ENCODE data around the gene MRPL51. TPM values are rescaled to one million over a fixed set of nuclear protein-coding genes. Genes with fewer than 3 reads are reported as not detected.
A peak's percentile ranks its signal among the peaks of the same experiment; 100 is the strongest.

Gene MRPL51
- total and polyA plus RNA-seq, 2 donors (not counting 1 experiment from before 2014, with no cell fraction given) = 18.6 to 72.6 TPM

DNA sequence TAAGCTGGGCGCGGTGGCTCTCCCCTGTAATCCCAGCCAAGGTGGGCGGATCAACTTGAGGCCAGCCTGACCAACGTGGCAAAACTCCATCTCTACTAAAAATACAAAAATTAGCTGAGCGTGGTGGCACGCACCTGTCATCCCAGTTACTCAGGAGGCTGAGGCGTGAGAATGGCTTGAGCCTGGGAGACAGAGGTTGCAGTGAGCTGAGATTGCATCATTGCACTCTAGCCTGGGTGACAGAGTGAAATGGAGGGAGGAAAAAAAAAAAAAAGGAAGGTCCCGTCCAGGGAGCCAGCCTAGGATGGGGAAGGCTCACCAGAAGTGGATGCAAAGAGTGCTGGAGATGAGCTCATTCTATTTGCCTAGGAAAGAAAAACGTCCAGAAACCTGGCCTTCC lies 50.2 kb downstream of the MRPL51 start:
- Histone ChIP-seq H3K27ac (ENCODE audit: low read length in 2 of 2) (peak overlapping the region; percentile 62 to 78), H2AFZ (ENCODE audit: insufficient read depth, low read depth, low read length, poor library complexity, severe bottlenecking) (peak overlapping the region; percentile 11), H3K4me1 (ENCODE audit: control insufficient read depth in 2 of 2, insufficient read depth in 2 of 2, low read length in 2 of 2) (peaks cover 44 to 52% of the 10 kb centered on the region in 2 donors), H3K9ac (ENCODE audit: low read length) (no peak overlapping the region), H3K4me3 (ENCODE audit: control extremely low read depth in 1 of 5, extremely low read depth in 1 of 5, insufficient read depth in 1 of 5, low read depth in 2 of 5, low read length in 4 of 5) (no peak overlapping the region), H3K9me3 (ENCODE audit: control extremely low read depth in 1 of 3, control insufficient read depth in 2 of 3, insufficient read depth in 1 of 3, low read length in 2 of 3) (no peaks in the 10 kb centered on the region), H4K20me1 (ENCODE audit: control insufficient read depth, insufficient read depth, low read length, poor library complexity, severe bottlenecking) (no peaks in the 10 kb centered on the region), H3K79me2 (ENCODE audit: control insufficient read depth, insufficient read depth, low read length) (peaks cover 23% of the 10 kb centered on the region), H3K4me2 (replicated peaks; ENCODE audit: low read depth, low read length, poor library complexity, severe bottlenecking) (peak overlapping the region; percentile 73), H3K27me3 (replicated peaks in 1 of 4; ENCODE audit: control extremely low read depth in 1 of 4, control insufficient read depth in 3 of 4, insufficient read depth in 4 of 4, low read length in 3 of 4) (no peaks in the 10 kb centered on the region), H3K36me3 (replicated peaks in 1 of 2; ENCODE audit: control extremely low read depth in 1 of 2, control insufficient read depth in 1 of 2, extremely low read depth in 1 of 2, insufficient read depth in 2 of 2, low read length in 1 of 2) (peaks cover 0 to 3% of the 10 kb centered on the region in 2 experiments)
- 70% methylated on average over 7 of the region's 9 CpGs for WGBS (ENCODE audit: insufficient coverage)
- peak overlapping the region; percentile 92 for H3K4me3 Mint-ChIP-seq
- intact Hi-C loops (cut with micrococcal nuclease) = loop anchor here (1.0 kb wide), 1 partner anchor 16 kb away; no protein-coding TSS in a partner anchor
- H3K27ac Mint-ChIP-seq = peak overlapping the region; percentile 92
- no peaks in the 10 kb centered on the region for H3K9me3 Mint-ChIP-seq (ENCODE audit: insufficient read depth)
- ATAC-seq (ENCODE audit: low read depth) (no peak), DNase-seq (no peak)
- H3K27me3 Mint-ChIP-seq = no peaks in the 10 kb centered on the region
- TF ChIP-seq, protein P1, sequence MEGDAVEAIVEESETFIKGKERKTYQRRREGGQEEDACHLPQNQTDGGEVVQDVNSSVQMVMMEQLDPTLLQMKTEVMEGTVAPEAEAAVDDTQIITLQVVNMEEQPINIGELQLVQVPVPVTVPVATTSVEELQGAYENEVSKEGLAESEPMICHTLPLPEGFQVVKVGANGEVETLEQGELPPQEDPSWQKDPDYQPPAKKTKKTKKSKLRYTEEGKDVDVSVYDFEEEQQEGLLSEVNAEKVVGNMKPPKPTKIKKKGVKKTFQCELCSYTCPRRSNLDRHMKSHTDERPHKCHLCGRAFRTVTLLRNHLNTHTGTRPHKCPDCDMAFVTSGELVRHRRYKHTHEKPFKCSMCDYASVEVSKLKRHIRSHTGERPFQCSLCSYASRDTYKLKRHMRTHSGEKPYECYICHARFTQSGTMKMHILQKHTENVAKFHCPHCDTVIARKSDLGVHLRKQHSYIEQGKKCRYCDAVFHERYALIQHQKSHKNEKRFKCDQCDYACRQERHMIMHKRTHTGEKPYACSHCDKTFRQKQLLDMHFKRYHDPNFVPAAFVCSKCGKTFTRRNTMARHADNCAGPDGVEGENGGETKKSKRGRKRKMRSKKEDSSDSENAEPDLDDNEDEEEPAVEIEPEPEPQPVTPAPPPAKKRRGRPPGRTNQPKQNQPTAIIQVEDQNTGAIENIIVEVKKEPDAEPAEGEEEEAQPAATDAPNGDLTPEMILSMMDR (IDR thresholded peaks at IDR 0.05) = no peak
- CTCF ChIA-PET = interaction anchor here (1.1 to 7.9 kb wide), 4 partner anchors 11 to 95 kb away, joined by 3 to 115 read pairs (median 46); no protein-coding TSS in a partner anchor
- POLR2A ChIA-PET = interaction anchor here (0.8 to 6.9 kb wide), 7 partner anchors 9 to 27 kb away, joined by 3 to 66 read pairs (median 21); partner anchors contain the start of genes TAPBPL and VAMP1
- H3K4me1 Mint-ChIP-seq = peaks cover 57% of the 10 kb centered on the region

Other genes with a start within 250 kb of the MRPL51 start
- not detected in 2 replicates for gene PLEKHG6, start 182.6 kb downstream of the MRPL51 start, total RNA-seq
- gene PLEKHG6, start 182.6 kb downstream of the MRPL51 start, polyA plus RNA-seq = not detected in 2 replicates
- gene TNFRSF1A, start 151.2 kb downstream of the MRPL51 start, total RNA-seq = 0.59 and 0.75 TPM in 2 replicates
- 1.2 and 1.6 TPM in 2 replicates for gene TNFRSF1A, start 151.2 kb downstream of the MRPL51 start, polyA plus RNA-seq
- 0.20 TPM in 1 of 2 replicates, not detected in the other for gene SCNN1A, start 117.7 kb downstream of the MRPL51 start, total RNA-seq
- gene SCNN1A, start 117.7 kb downstream of the MRPL51 start, polyA plus RNA-seq = not detected in 2 replicates
- 1.2 TPM in 1 of 2 replicates, not detected in the other for gene LTBR, start 109.1 kb downstream of the MRPL51 start, total RNA-seq
- gene LTBR, start 109.1 kb downstream of the MRPL51 start, polyA plus RNA-seq = 0.63 and 1.1 TPM in 2 replicates
- gene CD27, start 48.3 kb downstream of the MRPL51 start, total RNA-seq = 116 TPM in 2 replicates
- gene CD27, start 48.3 kb downstream of the MRPL51 start, polyA plus RNA-seq = 34.0 and 102 TPM in 2 replicates
- 71.2 and 80.5 TPM in 2 replicates for gene TAPBPL, start 41.2 kb downstream of the MRPL51 start, total RNA-seq
- 73.3 and 103 TPM in 2 replicates for gene TAPBPL, start 41.2 kb downstream of the MRPL51 start, polyA plus RNA-seq
- 98.9 and 108 TPM in 2 replicates for gene VAMP1, start 22.6 kb downstream of the MRPL51 start, total RNA-seq
- 62.4 and 94.6 TPM in 2 replicates for gene VAMP1, start 22.6 kb downstream of the MRPL51 start, polyA plus RNA-seq
- 41.1 and 42.1 TPM in 2 replicates for gene NCAPD2, start 840 bp upstream of the MRPL51 start, total RNA-seq
- gene NCAPD2, start 840 bp upstream of the MRPL51 start, polyA plus RNA-seq = 18.4 and 19.9 TPM in 2 replicates
- 499 and 507 TPM in 2 replicates for gene GAPDH, start 41.3 kb upstream of the MRPL51 start, total RNA-seq
- gene GAPDH, start 41.3 kb upstream of the MRPL51 start, polyA plus RNA-seq = 487 and 951 TPM in 2 replicates
- gene IFFO1, start 62.8 kb upstream of the MRPL51 start, total RNA-seq = 56.1 and 57.7 TPM in 2 replicates
- gene IFFO1, start 62.8 kb upstream of the MRPL51 start, polyA plus RNA-seq = 67.8 and 79.0 TPM in 2 replicates
- gene NOP2, start 75.0 kb upstream of the MRPL51 start, total RNA-seq = 65.4 and 70.4 TPM in 2 replicates
- 73.4 and 134 TPM in 2 replicates for gene NOP2, start 75.0 kb upstream of the MRPL51 start, polyA plus RNA-seq
- 287 and 327 TPM in 2 replicates for gene CHD4, start 114.1 kb upstream of the MRPL51 start, total RNA-seq
- gene CHD4, start 114.1 kb upstream of the MRPL51 start, polyA plus RNA-seq = 101 and 181 TPM in 2 replicates
- gene LPAR5, start 142.7 kb upstream of the MRPL51 start, total RNA-seq = 59.6 and 60.4 TPM in 2 replicates
- 13.6 and 29.0 TPM in 2 replicates for gene LPAR5, start 142.7 kb upstream of the MRPL51 start, polyA plus RNA-seq
- 11.9 and 12.3 TPM in 2 replicates for gene ACRBP, start 154.2 kb upstream of the MRPL51 start, total RNA-seq
- gene ACRBP, start 154.2 kb upstream of the MRPL51 start, polyA plus RNA-seq = 10.7 and 12.2 TPM in 2 replicates
- gene ING4, start 169.9 kb upstream of the MRPL51 start, total RNA-seq = 81.1 TPM in 2 replicates
- 87.7 and 110 TPM in 2 replicates for gene ING4, start 169.9 kb upstream of the MRPL51 start, polyA plus RNA-seq
- gene ZNF384, start 196.1 kb upstream of the MRPL51 start, total RNA-seq = 108 and 115 TPM in 2 replicates
- 64.8 and 83.4 TPM in 2 replicates for gene ZNF384, start 196.1 kb upstream of the MRPL51 start, polyA plus RNA-seq
- 0.51 and 0.54 TPM in 2 replicates for gene PIANP, start 207.6 kb upstream of the MRPL51 start, total RNA-seq
- gene PIANP, start 207.6 kb upstream of the MRPL51 start, polyA plus RNA-seq = 0.23 and 0.24 TPM in 2 replicates
- 28.3 and 29.4 TPM in 2 replicates for gene COPS7A, start 230.8 kb upstream of the MRPL51 start, total RNA-seq
- 42.3 and 46.0 TPM in 2 replicates for gene COPS7A, start 230.8 kb upstream of the MRPL51 start, polyA plus RNA-seq